Measurements from ENCODE around the gene C2CD4D.

- TF ChIP-seq EZH2 (IDR thresholded peaks at IDR 0.05; ENCODE audit: insufficient read depth, low read length) (no peak), CTCF (IDR thresholded peaks at IDR 0.05; ENCODE audit: insufficient read depth, low read depth, low read length) (no peak)
Measured at GRCh38 chr1:151871284-151872030, 31.8 kb upstream of the C2CD4D start.
